H9 (cell line): Measurements from ENCODE around the gene GRIK3. TPM values are rescaled to one million over a fixed set of nuclear protein-coding genes. Genes with fewer than 3 reads are reported as not detected.

ENCODE experiments used
- DNase-seq: peaks from one replicate; pipeline ENCODE4 v3.0.0-alpha.2; 2017
- H2AFZ ChIP-seq: one replicate; pipeline ENCODE4 v1.6.1; 2013; ENCODE audit warnings: mild to moderate bottlenecking, low read length, control low read depth, moderate library complexity
- H2AK5ac ChIP-seq: 2 replicates; pipeline ENCODE4 v1.6.1; 2013; ENCODE audit warnings: low read length, control low read depth, mixed read lengths; ENCODE audit not compliant: insufficient read length
- H2BK120ac ChIP-seq: one replicate; pipeline ENCODE4 v1.6.1; 2013; ENCODE audit warnings: low read depth, mild to moderate bottlenecking, low read length, control low read depth, inconsistent platforms; ENCODE audit not compliant: poor library complexity, severe bottlenecking
- H2BK12ac ChIP-seq: 2 replicates; pipeline ENCODE4 v1.6.1; 2013; ENCODE audit warnings: low read length, control low read depth, mixed read lengths, low read depth; ENCODE audit not compliant: insufficient read length
- H2BK15ac ChIP-seq: 2 replicates; pipeline ENCODE4 v1.6.1; 2013; ENCODE audit warnings: low read depth, low read length, control low read depth
- H2BK20ac ChIP-seq: one replicate; pipeline ENCODE4 v1.6.1; 2013; ENCODE audit warnings: low read depth, mild to moderate bottlenecking, low read length, control low read depth, inconsistent platforms; ENCODE audit not compliant: poor library complexity, severe bottlenecking
- H2BK5ac ChIP-seq: 2 replicates; pipeline ENCODE4 v1.6.1; 2013; ENCODE audit warnings: low read length, control low read depth, mixed read lengths; ENCODE audit not compliant: insufficient read length
- H3K14ac ChIP-seq: 2 replicates; pipeline ENCODE4 v1.6.1; 2013; ENCODE audit warnings: low read length, control low read depth; ENCODE audit not compliant: insufficient read depth
- H3K18ac ChIP-seq: 2 replicates; pipeline ENCODE4 v1.6.1; 2013; ENCODE audit warnings: low read depth, mild to moderate bottlenecking, mixed read lengths, low read length, control low read depth; ENCODE audit not compliant: insufficient read length
- H3K23ac ChIP-seq: 2 replicates; pipeline ENCODE4 v1.6.1; 2013; ENCODE audit warnings: low read length, control low read depth, mixed read lengths, low read depth; ENCODE audit not compliant: insufficient read length
- H3K23me2 ChIP-seq: 2 replicates; pipeline ENCODE4 v1.6.1; 2013; ENCODE audit warnings: low read depth, mild to moderate bottlenecking, mixed read lengths, low read length, control low read depth; ENCODE audit not compliant: insufficient read length, poor library complexity, severe bottlenecking
- H3K27ac ChIP-seq: 2 replicates; pipeline ENCODE4 v1.5.1; 2013; ENCODE audit warnings: low read length, control low read depth, mixed read lengths, low read depth; ENCODE audit not compliant: insufficient read length
- H3K27me3 ChIP-seq: 2 replicates; pipeline ENCODE4 v1.6.1; 2013; ENCODE audit warnings: low read length, control low read depth, inconsistent platforms; ENCODE audit not compliant: insufficient read depth
- H3K4ac ChIP-seq: 2 replicates; pipeline ENCODE4 v1.6.1; 2013; ENCODE audit warnings: low read depth, mild to moderate bottlenecking, control low read depth, inconsistent platforms, low read length, moderate library complexity
- H3K4me1 ChIP-seq: 2 replicates; pipeline ENCODE4 v1.6.1; 2013; ENCODE audit warnings: low read length, control low read depth, inconsistent platforms; ENCODE audit not compliant: insufficient read depth
- H3K4me2 ChIP-seq: 2 replicates; pipeline ENCODE4 v1.6.1; 2013; ENCODE audit warnings: low read length, control low read depth, mixed read lengths; ENCODE audit not compliant: insufficient read length, insufficient read depth
- H3K56ac ChIP-seq: 2 replicates; pipeline ENCODE4 v1.6.1; 2013; ENCODE audit warnings: low read depth, mild to moderate bottlenecking, mixed read lengths, low read length, control low read depth; ENCODE audit not compliant: insufficient read length
- H3K79me1 ChIP-seq: 2 replicates; pipeline ENCODE4 v1.6.1; 2013; ENCODE audit warnings: low read depth, mild to moderate bottlenecking, moderate library complexity, low read length, control low read depth, inconsistent platforms; ENCODE audit not compliant: insufficient read depth, poor library complexity, severe bottlenecking
- H3K79me2 ChIP-seq: 2 replicates; pipeline ENCODE4 v1.6.1; 2013; ENCODE audit warnings: low read length, control low read depth, inconsistent platforms; ENCODE audit not compliant: insufficient read depth
- H3K9ac ChIP-seq: 2 replicates; pipeline ENCODE4 v1.6.1; 2013; ENCODE audit warnings: low read length, control low read depth, mixed read lengths; ENCODE audit not compliant: insufficient read length; ENCODE audit errors: extremely low read depth
- H3K9me3 ChIP-seq: one replicate; pipeline ENCODE4 v1.6.1; 2013; ENCODE audit warnings: low read depth, low read length, inconsistent platforms; ENCODE audit not compliant: control insufficient read depth
- H3T11ph ChIP-seq: one replicate; pipeline ENCODE4 v1.6.1; 2013; ENCODE audit warnings: mild to moderate bottlenecking, low read length, control low read depth, inconsistent platforms
- H4K20me1 ChIP-seq: one replicate; pipeline ENCODE4 v1.6.1; 2013; ENCODE audit not compliant: control insufficient read depth, insufficient read length, insufficient read depth
- H4K5ac ChIP-seq: 2 replicates; pipeline ENCODE4 v1.6.1; 2013; ENCODE audit warnings: low read depth, mild to moderate bottlenecking, mixed read lengths, low read length, control low read depth; ENCODE audit not compliant: insufficient read length
- H4K8ac ChIP-seq: replicated peaks from 2 replicates; pipeline ENCODE4 v1.6.1; 2013; ENCODE audit warnings: low read length, control low read depth, mixed read lengths, low read depth; ENCODE audit not compliant: insufficient read length
- H4K91ac ChIP-seq: 2 replicates; pipeline ENCODE4 v1.6.1; 2013; ENCODE audit warnings: low read depth, mild to moderate bottlenecking, moderate library complexity, mixed read lengths, low read length, control low read depth; ENCODE audit not compliant: insufficient read length
- H3K27ac Mint-ChIP-seq, 3 experiments: 2 replicates in 2 of 3; 3 replicates in 1 of 3; pipeline ENCODE4 v1.8.0; 2020 to 2021; ENCODE audit warnings: mixed read lengths in 3 of 3, mild to moderate bottlenecking in 1 of 3, moderate library complexity in 1 of 3
- H3K27me3 Mint-ChIP-seq: 2 replicates; pipeline ENCODE4 v1.8.0; 2021; ENCODE audit warnings: low read depth, mild to moderate bottlenecking, moderate library complexity, mixed read lengths
- H3K36me3 Mint-ChIP-seq, 3 experiments: 2 replicates in 2 of 3; 3 replicates in 1 of 3; pipeline ENCODE4 v1.8.0; 2020 to 2021; ENCODE audit warnings: low read depth in 3 of 3, mixed read lengths in 3 of 3; ENCODE audit not compliant: insufficient read depth in 1 of 3
- H3K4me1 Mint-ChIP-seq, 2 experiments: 2 replicates each; pipeline ENCODE4 v1.8.0; 2020; ENCODE audit warnings: mixed read lengths in 2 of 2
- H3K4me3 Mint-ChIP-seq, 2 experiments: 2 replicates in 1 of 2; 3 replicates in 1 of 2; pipeline ENCODE4 v1.8.0; 2020 to 2021; ENCODE audit warnings: mild to moderate bottlenecking in 2 of 2, mixed read lengths in 2 of 2, moderate library complexity in 1 of 2
- H3K9me3 Mint-ChIP-seq, 2 experiments: 2 replicates in 1 of 2; 3 replicates in 1 of 2; pipeline ENCODE4 v1.8.0; 2020; ENCODE audit warnings: mild to moderate bottlenecking in 2 of 2, mixed read lengths in 2 of 2, moderate library complexity in 1 of 2
- CTCF ChIP-seq: fragments of 200-600 bp; sonication (generic); conservative IDR thresholded peaks from 3 replicates; pipeline ENCODE4 v1.8.0; 2021; ENCODE audit warnings: antibody characterized with exemption, mild to moderate bottlenecking
- WGBS: extraction: QIAGEN DNeasy Blood & Tissue Kit; methylation state at CpG from one replicate; pipeline ENCODE4 v1.1.7; 2013; ENCODE audit warnings: missing lambda C conversion rate, low lambda C conversion rate, mixed read lengths; ENCODE audit not compliant: insufficient read length; ENCODE audit errors: extremely low coverage; 5-methylcytosine and 5-hydroxymethylcytosine counted together
- total RNA-seq: library from RNA; stranded (reverse); gene quantifications from 2 replicates; pipeline ENCODE4 v1.2.1, GENCODE V29; 2021

The GRIK3 gene
- total RNA-seq, 1 experiment from 2014 or later, result 1.7 TPM

GRCh38 chr1:36883315-36883949 lies 150.9 kb downstream of the GRIK3 start:
- no peak overlapping the region for H3K27ac ChIP-seq
- H3K4me2 ChIP-seq, result no peak overlapping the region
- H2BK120ac ChIP-seq, result no peak overlapping the region
- H4K20me1 ChIP-seq, result no peaks in the 10 kb centered on the region
- no peak overlapping the region for H3T11ph ChIP-seq
- Mint-ChIP-seq H3K27me3 (peaks cover 3% of the 10 kb centered on the region), H3K4me1 (no peaks in the 10 kb centered on the region), H3K9me3 (no peaks in the 10 kb centered on the region), H3K27ac (no peak overlapping the region; a peak in 1 of 7 replicates), H3K36me3 (no peaks in the 10 kb centered on the region; a peak in 1 of 7 replicates), H3K4me3 (no peak overlapping the region)
- no peak overlapping the region for H2BK5ac ChIP-seq
- H4K91ac ChIP-seq, result no peak overlapping the region
- no peaks in the 10 kb centered on the region for H3K4me1 ChIP-seq
- H3K18ac ChIP-seq, result no peak overlapping the region
- H2AK5ac ChIP-seq, result no peak overlapping the region
- peak; percentile 2 for DNase-seq
- no peak overlapping the region for H2BK12ac ChIP-seq
- no peaks in the 10 kb centered on the region for H3K9me3 ChIP-seq
- H2BK20ac ChIP-seq, result no peak overlapping the region
- H3K79me2 ChIP-seq, result no peaks in the 10 kb centered on the region
- H3K14ac ChIP-seq, result no peak overlapping the region
- H3K27me3 ChIP-seq, result no peaks in the 10 kb centered on the region
- H4K5ac ChIP-seq, result no peak overlapping the region
- H2BK15ac ChIP-seq, result no peak overlapping the region
- no peak overlapping the region for H3K23ac ChIP-seq
- WGBS, result no CpG with 5 or more reads among the region's 3 CpGs
- H3K9ac ChIP-seq, result no peak overlapping the region
- H3K23me2 ChIP-seq, result no peaks in the 10 kb centered on the region
- H3K4ac ChIP-seq, result no peak overlapping the region
- no peak for TF ChIP-seq CTCF
- no peak overlapping the region for H3K56ac ChIP-seq
- H3K79me1 ChIP-seq, result no peaks in the 10 kb centered on the region
- H2AFZ ChIP-seq, result no peak overlapping the region
- no peak overlapping the region for H4K8ac ChIP-seq
